ENCODE measurements around the gene TTYH2. TPM values are rescaled to one million over a fixed set of nuclear protein-coding genes. Genes with fewer than 3 reads are reported as not detected.

TTYH2 gene
- total and polyA plus RNA-seq, 2 donors (not counting 1 experiment from before 2014, with no cell fraction given) = 3.0 to 3.1 TPM

DNA sequence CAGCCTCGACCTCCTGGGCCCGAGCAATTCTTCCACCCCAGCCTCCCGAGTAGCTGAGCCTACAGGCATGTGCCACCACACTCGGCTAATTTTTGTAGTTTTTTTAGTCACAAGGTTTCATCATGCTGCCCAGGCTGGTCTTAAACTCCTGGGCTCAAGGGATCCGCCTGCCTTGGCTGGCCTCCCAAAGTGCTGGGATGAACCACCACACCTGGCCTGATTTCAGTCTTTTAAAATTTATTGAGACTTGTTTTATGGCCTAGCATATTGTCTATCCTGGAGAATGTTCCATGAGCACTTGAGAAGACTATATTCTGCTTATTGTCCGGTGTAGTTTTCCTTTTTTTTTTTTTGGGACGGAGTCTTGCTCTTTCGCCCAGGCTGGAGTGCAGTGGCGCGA, 79.1 kb downstream of the TTYH2 start:
- H3K9ac ChIP-seq (ENCODE audit: low read length) = no peak overlapping the region
- no peak overlapping the region for H2AFZ ChIP-seq (ENCODE audit: insufficient read depth, low read depth, low read length, poor library complexity, severe bottlenecking)
- Mint-ChIP-seq H3K4me1 (no peaks in the 10 kb centered on the region), H3K4me3 (no peak overlapping the region), H3K27ac (no peak overlapping the region), H3K27me3 (peaks cover 10% of the 10 kb centered on the region), H3K9me3 (ENCODE audit: insufficient read depth) (no peaks in the 10 kb centered on the region)
- no peak overlapping the region for H3K4me3 ChIP-seq (ENCODE audit: control extremely low read depth in 1 of 5, extremely low read depth in 1 of 5, insufficient read depth in 1 of 5, low read depth in 2 of 5, low read length in 4 of 5)
- H4K20me1 ChIP-seq (ENCODE audit: control insufficient read depth, insufficient read depth, low read length, poor library complexity, severe bottlenecking) = no peaks in the 10 kb centered on the region
- H3K36me3 ChIP-seq (replicated peaks in 1 of 2; ENCODE audit: control extremely low read depth in 1 of 2, control insufficient read depth in 1 of 2, extremely low read depth in 1 of 2, insufficient read depth in 2 of 2, low read length in 1 of 2) = no peaks in the 10 kb centered on the region
- DNase-seq = no peak
- CTCF ChIA-PET = no interaction called here
- POLR2A ChIA-PET = interaction anchor here (0.7 kb wide), 1 partner anchor 75 kb away, joined by 5 read pairs; no protein-coding TSS in a partner anchor
- H3K27ac ChIP-seq (ENCODE audit: low read length in 2 of 2) = no peak overlapping the region
- 93% methylated on average over 9 of the region's 10 CpGs for WGBS (ENCODE audit: insufficient coverage)
- intact Hi-C loops (cut with micrococcal nuclease) = no loop called here
- H3K4me1 ChIP-seq (ENCODE audit: control insufficient read depth in 2 of 2, insufficient read depth in 2 of 2, low read length in 2 of 2) = no peaks in the 10 kb centered on the region
- TF ChIP-seq, protein P1, sequence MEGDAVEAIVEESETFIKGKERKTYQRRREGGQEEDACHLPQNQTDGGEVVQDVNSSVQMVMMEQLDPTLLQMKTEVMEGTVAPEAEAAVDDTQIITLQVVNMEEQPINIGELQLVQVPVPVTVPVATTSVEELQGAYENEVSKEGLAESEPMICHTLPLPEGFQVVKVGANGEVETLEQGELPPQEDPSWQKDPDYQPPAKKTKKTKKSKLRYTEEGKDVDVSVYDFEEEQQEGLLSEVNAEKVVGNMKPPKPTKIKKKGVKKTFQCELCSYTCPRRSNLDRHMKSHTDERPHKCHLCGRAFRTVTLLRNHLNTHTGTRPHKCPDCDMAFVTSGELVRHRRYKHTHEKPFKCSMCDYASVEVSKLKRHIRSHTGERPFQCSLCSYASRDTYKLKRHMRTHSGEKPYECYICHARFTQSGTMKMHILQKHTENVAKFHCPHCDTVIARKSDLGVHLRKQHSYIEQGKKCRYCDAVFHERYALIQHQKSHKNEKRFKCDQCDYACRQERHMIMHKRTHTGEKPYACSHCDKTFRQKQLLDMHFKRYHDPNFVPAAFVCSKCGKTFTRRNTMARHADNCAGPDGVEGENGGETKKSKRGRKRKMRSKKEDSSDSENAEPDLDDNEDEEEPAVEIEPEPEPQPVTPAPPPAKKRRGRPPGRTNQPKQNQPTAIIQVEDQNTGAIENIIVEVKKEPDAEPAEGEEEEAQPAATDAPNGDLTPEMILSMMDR (IDR thresholded peaks at IDR 0.05) = no peak
- no peak for TF ChIP-seq EZH2 (IDR thresholded peaks at IDR 0.05; ENCODE audit: borderline replicate concordance, insufficient read depth, low read depth, low read length, poor library complexity, severe bottlenecking)
- no peaks in the 10 kb centered on the region for H3K79me2 ChIP-seq (ENCODE audit: control insufficient read depth, insufficient read depth, low read length)
- H3K4me2 ChIP-seq (replicated peaks; ENCODE audit: low read depth, low read length, poor library complexity, severe bottlenecking) = no peak overlapping the region
- peaks cover 0 to 6% (median 0%) of the 10 kb centered on the region in 3 donors for H3K9me3 ChIP-seq (ENCODE audit: control extremely low read depth in 1 of 3, control insufficient read depth in 2 of 3, insufficient read depth in 1 of 3, low read length in 2 of 3)
- no peak for ATAC-seq (ENCODE audit: low read depth)
- peaks cover 0 to 8% (median 3%) of the 10 kb centered on the region in 4 experiments for H3K27me3 ChIP-seq (replicated peaks in 1 of 4; ENCODE audit: control extremely low read depth in 1 of 4, control insufficient read depth in 3 of 4, insufficient read depth in 4 of 4, low read length in 3 of 4)

DNA sequence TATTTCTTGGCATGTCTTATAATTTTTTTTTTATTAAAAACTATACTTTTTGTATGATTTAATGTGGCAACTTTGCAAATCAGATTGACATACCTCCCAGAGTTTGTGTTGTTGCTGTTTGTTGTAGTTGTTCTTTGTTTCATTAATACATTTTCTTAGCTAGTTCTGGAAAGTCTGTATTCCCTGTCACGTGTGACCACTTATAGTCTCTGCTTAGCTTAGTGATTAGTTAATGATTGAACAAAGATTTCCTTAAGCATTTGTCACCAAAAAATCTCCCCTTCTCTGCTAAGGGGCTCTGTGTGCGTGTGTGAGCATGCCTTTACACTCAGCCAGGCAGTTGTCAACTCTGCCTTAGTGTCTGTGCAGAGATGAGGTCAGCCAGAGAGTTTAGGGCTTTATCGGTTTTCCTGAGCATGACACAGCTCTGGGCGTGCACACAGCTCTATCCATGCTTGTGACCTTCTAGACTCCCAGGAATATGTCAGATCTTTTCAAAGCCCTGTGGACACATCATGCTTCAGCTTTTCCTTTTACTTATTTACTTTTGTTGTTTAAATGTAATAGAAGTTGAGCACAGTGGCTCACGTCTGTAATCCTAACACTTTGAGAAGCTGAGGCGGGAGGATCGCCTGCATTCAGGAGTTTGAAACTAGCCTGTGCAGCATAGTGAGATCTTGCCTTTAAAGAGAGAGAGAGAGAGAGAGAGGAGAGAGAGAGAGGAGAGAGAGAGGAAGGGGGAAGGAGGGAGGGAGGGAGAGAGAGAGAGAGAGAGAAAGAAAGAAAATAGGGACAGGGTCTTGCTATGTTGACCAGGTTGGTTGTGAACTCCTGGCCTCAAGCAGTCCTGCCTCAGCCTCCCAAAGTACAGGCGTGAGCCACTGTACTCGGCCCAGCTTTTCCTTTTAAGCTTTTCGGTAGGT, 82.5 kb downstream of the TTYH2 start:
- intact Hi-C loops (cut with micrococcal nuclease) = no loop called here
- no peak overlapping the region for H3K27ac ChIP-seq (ENCODE audit: low read length in 2 of 2)

More for the DNA sequence above, 82.5 kb downstream of the TTYH2 start:
- Histone ChIP-seq H3K79me2 (ENCODE audit: control insufficient read depth, insufficient read depth, low read length) (no peaks in the 10 kb centered on the region), H3K36me3 (replicated peaks in 1 of 2; ENCODE audit: control extremely low read depth in 1 of 2, control insufficient read depth in 1 of 2, extremely low read depth in 1 of 2, insufficient read depth in 2 of 2, low read length in 1 of 2) (no peaks in the 10 kb centered on the region), H3K4me1 (ENCODE audit: control insufficient read depth in 2 of 2, insufficient read depth in 2 of 2, low read length in 2 of 2) (no peaks in the 10 kb centered on the region), H3K27me3 (replicated peaks in 1 of 4; ENCODE audit: control extremely low read depth in 1 of 4, control insufficient read depth in 3 of 4, insufficient read depth in 4 of 4, low read length in 3 of 4) (peaks cover 0 to 16% (median 7%) of the 10 kb centered on the region in 4 experiments), H3K4me3 (ENCODE audit: control extremely low read depth in 1 of 5, extremely low read depth in 1 of 5, insufficient read depth in 1 of 5, low read depth in 2 of 5, low read length in 4 of 5) (no peak overlapping the region), H3K4me2 (replicated peaks; ENCODE audit: low read depth, low read length, poor library complexity, severe bottlenecking) (no peak overlapping the region), H4K20me1 (ENCODE audit: control insufficient read depth, insufficient read depth, low read length, poor library complexity, severe bottlenecking) (no peaks in the 10 kb centered on the region), H2AFZ (ENCODE audit: insufficient read depth, low read depth, low read length, poor library complexity, severe bottlenecking) (no peak overlapping the region), H3K9me3 (ENCODE audit: control extremely low read depth in 1 of 3, control insufficient read depth in 2 of 3, insufficient read depth in 1 of 3, low read length in 2 of 3) (peaks cover 0 to 6% (median 0%) of the 10 kb centered on the region in 3 donors), H3K9ac (ENCODE audit: low read length) (no peak overlapping the region)
- H3K4me1 Mint-ChIP-seq = no peaks in the 10 kb centered on the region
- DNase-seq (no peak), ATAC-seq (ENCODE audit: low read depth) (no peak)
- H3K27me3 Mint-ChIP-seq = peaks cover 15% of the 10 kb centered on the region
- ChIA-PET POLR2A (no interaction called here), CTCF (no interaction called here)
- H3K4me3 Mint-ChIP-seq = no peak overlapping the region
- H3K27ac Mint-ChIP-seq = no peak overlapping the region
- H3K9me3 Mint-ChIP-seq (ENCODE audit: insufficient read depth) = no peaks in the 10 kb centered on the region
- TF ChIP-seq, protein P1 (IDR thresholded peaks at IDR 0.05) = no peak
- TF ChIP-seq EZH2 (IDR thresholded peaks at IDR 0.05; ENCODE audit: borderline replicate concordance, insufficient read depth, low read depth, low read length, poor library complexity, severe bottlenecking) = no peak
- WGBS (ENCODE audit: insufficient coverage) = 87% methylated on average over 6 of the region's 10 CpGs
